ENCODE data around the gene ANKRD33B. TPM values are rescaled to one million over a fixed set of nuclear protein-coding genes. Genes with fewer than 3 reads are reported as not detected.

ANKRD33B gene
- total and polyA plus RNA-seq, 9 of the 15 experiments (the other 6 are each of a cell fraction or from before 2014, with no cell fraction given) = 0.10 to 1.7 (median 0.40) TPM

GRCh38 chr5:10588779-10589447, 25.0 kb downstream of the ANKRD33B start (continued):
- no peak for TF ChIP-seq MTF1 (CRISPR knock-in tag; IDR thresholded peaks at IDR 0.05; ENCODE audit: borderline replicate concordance)
- TF ChIP-seq FOXA3 (CRISPR knock-in tag; conservative IDR thresholded peaks at IDR 0.05 in 1 of 2, IDR thresholded peaks at IDR 0.05 in 1 of 2) = 0 out of 4 replicates have a peak, but pooled peaks of 1 of the 2 experiments have one; percentile 30
- TF ChIP-seq FOXJ2 (tag; IDR thresholded peaks at IDR 0.05) = no peak
- no peak for TF ChIP-seq HSF4 (CRISPR knock-in tag; IDR thresholded peaks at IDR 0.05; ENCODE audit: borderline replicate concordance)
- peak; percentile 29; the same call in 1 of the 2 replicates for TF ChIP-seq ZNF57 (CRISPR knock-in tag; IDR thresholded peaks at IDR 0.05)
- peak; percentile 62 to 67 for TF ChIP-seq NRF1 (conservative IDR thresholded peaks at IDR 0.05 in 1 of 2, IDR thresholded peaks at IDR 0.05 in 1 of 2)
- TF ChIP-seq ETV6 (IDR thresholded peaks at IDR 0.05; ENCODE audit: borderline replicate concordance in 1 of 2, low read depth in 2 of 2, low read length in 1 of 2) = peak in 1 of 2 experiments; percentile 81; a peak in 1 of 4 replicates
- no peak for TF ChIP-seq ETV6 (CRISPR knock-in tag; IDR thresholded peaks at IDR 0.05; ENCODE audit: borderline replicate concordance)
- TF ChIP-seq ZNF316 (IDR thresholded peaks at IDR 0.05) = peak; percentile 49
- TF ChIP-seq, protein P1, sequence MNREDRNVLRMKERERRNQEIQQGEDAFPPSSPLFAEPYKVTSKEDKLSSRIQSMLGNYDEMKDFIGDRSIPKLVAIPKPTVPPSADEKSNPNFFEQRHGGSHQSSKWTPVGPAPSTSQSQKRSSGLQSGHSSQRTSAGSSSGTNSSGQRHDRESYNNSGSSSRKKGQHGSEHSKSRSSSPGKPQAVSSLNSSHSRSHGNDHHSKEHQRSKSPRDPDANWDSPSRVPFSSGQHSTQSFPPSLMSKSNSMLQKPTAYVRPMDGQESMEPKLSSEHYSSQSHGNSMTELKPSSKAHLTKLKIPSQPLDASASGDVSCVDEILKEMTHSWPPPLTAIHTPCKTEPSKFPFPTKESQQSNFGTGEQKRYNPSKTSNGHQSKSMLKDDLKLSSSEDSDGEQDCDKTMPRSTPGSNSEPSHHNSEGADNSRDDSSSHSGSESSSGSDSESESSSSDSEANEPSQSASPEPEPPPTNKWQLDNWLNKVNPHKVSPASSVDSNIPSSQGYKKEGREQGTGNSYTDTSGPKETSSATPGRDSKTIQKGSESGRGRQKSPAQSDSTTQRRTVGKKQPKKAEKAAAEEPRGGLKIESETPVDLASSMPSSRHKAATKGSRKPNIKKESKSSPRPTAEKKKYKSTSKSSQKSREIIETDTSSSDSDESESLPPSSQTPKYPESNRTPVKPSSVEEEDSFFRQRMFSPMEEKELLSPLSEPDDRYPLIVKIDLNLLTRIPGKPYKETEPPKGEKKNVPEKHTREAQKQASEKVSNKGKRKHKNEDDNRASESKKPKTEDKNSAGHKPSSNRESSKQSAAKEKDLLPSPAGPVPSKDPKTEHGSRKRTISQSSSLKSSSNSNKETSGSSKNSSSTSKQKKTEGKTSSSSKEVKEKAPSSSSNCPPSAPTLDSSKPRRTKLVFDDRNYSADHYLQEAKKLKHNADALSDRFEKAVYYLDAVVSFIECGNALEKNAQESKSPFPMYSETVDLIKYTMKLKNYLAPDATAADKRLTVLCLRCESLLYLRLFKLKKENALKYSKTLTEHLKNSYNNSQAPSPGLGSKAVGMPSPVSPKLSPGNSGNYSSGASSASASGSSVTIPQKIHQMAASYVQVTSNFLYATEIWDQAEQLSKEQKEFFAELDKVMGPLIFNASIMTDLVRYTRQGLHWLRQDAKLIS (CRISPR knock-in tag; IDR thresholded peaks at IDR 0.05) = peak; percentile 25
- no peak for TF ChIP-seq ZNF121 (CRISPR knock-in tag; conservative IDR thresholded peaks at IDR 0.05)
- TF ChIP-seq ATF1 (CRISPR knock-in tag; IDR thresholded peaks at IDR 0.05) = no peak
- TF ChIP-seq ATF1 (tag; IDR thresholded peaks at IDR 0.05) = peak; percentile 81
- TF ChIP-seq ZC3H4 (CRISPR knock-in tag; IDR thresholded peaks at IDR 0.05; ENCODE audit: borderline replicate concordance) = no peak
- no peak for TF ChIP-seq HCFC1 (IDR thresholded peaks at IDR 0.05; ENCODE audit: low read depth, low read length)
- TF ChIP-seq FOXO4 (CRISPR knock-in tag; IDR thresholded peaks at IDR 0.05) = no peak
- peak; percentile 94 for TF ChIP-seq HDAC3 (IDR thresholded peaks at IDR 0.05; ENCODE audit: borderline replicate concordance, partially characterized antibody)
- TF ChIP-seq, protein P2, sequence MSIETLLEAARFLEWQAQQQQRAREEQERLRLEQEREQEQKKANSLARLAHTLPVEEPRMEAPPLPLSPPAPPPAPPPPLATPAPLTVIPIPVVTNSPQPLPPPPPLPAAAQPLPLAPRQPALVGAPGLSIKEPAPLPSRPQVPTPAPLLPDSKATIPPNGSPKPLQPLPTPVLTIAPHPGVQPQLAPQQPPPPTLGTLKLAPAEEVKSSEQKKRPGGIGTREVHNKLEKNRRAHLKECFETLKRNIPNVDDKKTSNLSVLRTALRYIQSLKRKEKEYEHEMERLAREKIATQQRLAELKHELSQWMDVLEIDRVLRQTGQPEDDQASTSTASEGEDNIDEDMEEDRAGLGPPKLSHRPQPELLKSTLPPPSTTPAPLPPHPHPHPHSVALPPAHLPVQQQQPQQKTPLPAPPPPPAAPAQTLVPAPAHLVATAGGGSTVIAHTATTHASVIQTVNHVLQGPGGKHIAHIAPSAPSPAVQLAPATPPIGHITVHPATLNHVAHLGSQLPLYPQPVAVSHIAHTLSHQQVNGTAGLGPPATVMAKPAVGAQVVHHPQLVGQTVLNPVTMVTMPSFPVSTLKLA (conservative IDR thresholded peaks at IDR 0.05) = peak; percentile 55 to 85; a peak in 3 of 4 replicates
- TF ChIP-seq ZNF589 (CRISPR knock-in tag; IDR thresholded peaks at IDR 0.05; ENCODE audit: low read depth) = peak; percentile 96
- TF ChIP-seq ETV5 (CRISPR knock-in tag; IDR thresholded peaks at IDR 0.05; ENCODE audit: low read depth) = peak; percentile 81
- TF ChIP-seq KLF13 (tag; IDR thresholded peaks at IDR 0.05; ENCODE audit: borderline replicate concordance, low read depth) = 0 out of 2 replicates have a peak, but pooled peaks have one; percentile 51
- peak; percentile 56 for TF ChIP-seq SMAD1 (IDR thresholded peaks at IDR 0.05; ENCODE audit: low read depth, low read length, partially characterized antibody)

Measured in K562 (cell line).